ENCODE results near the gene NDUFB2.

Gene NDUFB2

DNA sequence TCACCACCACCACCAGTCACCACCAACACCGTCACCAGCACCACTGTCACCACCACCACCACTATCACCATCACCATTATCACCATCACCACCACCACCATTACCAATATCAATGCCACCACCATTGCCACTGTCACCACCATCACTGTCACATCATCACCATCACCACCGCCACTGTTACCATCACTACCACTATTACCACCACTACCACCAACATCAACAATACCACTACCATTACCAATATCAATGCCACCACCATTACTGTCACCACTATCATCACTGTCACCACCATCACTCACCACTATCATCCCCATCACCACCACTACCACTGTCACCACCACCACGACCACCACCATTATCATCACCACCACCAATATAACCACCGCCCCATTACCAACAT, 41.8 kb upstream of the NDUFB2 start:
- Histone ChIP-seq H3K27ac (ENCODE audit: low read depth, low read length) (no peak overlapping the region), H3K9me3 (ENCODE audit: control insufficient read depth, insufficient read depth, low read length) (no peaks in the 10 kb centered on the region), H3K36me3 (ENCODE audit: control insufficient read depth, low read length) (no peaks in the 10 kb centered on the region), H3K9me2 (replicated peaks; ENCODE audit: control insufficient read depth, low read length) (no peaks in the 10 kb centered on the region), H3K79me2 (ENCODE audit: control insufficient read depth, low read length) (no peaks in the 10 kb centered on the region), H4K20me1 (ENCODE audit: control insufficient read depth, insufficient read depth, low read depth, low read length) (no peaks in the 10 kb centered on the region), H3F3A (ENCODE audit: control insufficient read depth, insufficient read depth) (no peaks in the 10 kb centered on the region), H3K4me2 (ENCODE audit: low read length) (no peak overlapping the region), H3K4me1 (ENCODE audit: control insufficient read depth, low read length) (peaks cover 10% of the 10 kb centered on the region), H3K4me3 (ENCODE audit: low read length) (no peak overlapping the region), H3K27me3 (ENCODE audit: control insufficient read depth, low read length) (peaks cover 9% of the 10 kb centered on the region)
- no peak for TF ChIP-seq EZH2phosphoT487 (IDR thresholded peaks at IDR 0.05; ENCODE audit: borderline replicate concordance, low read length)
- TF ChIP-seq, protein P1, sequence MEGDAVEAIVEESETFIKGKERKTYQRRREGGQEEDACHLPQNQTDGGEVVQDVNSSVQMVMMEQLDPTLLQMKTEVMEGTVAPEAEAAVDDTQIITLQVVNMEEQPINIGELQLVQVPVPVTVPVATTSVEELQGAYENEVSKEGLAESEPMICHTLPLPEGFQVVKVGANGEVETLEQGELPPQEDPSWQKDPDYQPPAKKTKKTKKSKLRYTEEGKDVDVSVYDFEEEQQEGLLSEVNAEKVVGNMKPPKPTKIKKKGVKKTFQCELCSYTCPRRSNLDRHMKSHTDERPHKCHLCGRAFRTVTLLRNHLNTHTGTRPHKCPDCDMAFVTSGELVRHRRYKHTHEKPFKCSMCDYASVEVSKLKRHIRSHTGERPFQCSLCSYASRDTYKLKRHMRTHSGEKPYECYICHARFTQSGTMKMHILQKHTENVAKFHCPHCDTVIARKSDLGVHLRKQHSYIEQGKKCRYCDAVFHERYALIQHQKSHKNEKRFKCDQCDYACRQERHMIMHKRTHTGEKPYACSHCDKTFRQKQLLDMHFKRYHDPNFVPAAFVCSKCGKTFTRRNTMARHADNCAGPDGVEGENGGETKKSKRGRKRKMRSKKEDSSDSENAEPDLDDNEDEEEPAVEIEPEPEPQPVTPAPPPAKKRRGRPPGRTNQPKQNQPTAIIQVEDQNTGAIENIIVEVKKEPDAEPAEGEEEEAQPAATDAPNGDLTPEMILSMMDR (IDR thresholded peaks at IDR 0.05; ENCODE audit: low read depth, low read length, poor library complexity, severe bottlenecking), result no peak

DNA sequence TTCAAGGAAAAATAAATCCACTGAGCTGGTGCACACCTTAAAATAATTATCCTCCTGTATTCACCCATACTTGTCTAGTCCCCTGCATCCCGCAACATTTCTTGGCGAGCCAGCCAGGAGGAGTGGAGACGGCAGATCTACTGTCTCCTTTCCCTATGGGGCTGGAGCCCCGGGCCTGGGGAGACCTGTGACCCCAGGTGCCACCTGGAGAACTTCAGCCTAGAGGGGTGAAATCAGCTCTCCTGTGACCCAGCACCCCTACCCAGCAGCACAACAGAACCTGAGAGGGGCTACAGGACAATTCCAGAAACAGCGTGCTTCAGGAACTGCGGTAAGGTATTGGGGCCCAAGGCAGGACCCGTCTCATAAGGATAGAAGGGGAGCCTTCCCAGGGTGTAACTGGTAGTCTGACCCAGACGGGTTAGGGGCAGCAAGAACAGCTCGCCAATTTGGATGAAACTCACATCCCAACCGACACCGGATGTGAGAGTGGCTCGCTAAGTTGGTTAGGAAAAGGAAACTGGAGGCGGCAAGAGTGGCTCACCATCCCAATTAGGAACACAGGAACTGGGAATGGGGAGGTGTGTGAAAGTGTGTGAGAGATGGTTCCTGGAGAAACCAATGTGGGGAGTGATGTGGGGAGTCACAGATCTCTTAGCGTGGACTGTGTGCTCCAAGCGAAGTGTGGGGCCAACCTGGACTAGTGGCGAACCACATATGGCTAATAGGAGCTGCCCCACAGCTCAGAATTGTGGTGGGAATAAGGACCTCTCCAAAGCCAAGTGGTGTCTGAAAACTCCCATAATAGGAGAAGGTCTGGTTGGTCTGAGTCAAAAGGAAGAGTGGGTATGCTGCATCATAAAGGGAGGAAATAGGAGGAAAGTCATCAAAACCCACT, 40.7 kb upstream of the NDUFB2 start:
- no peaks in the 10 kb centered on the region for H3F3A ChIP-seq (ENCODE audit: control insufficient read depth, insufficient read depth)
- TF ChIP-seq, protein P1 (IDR thresholded peaks at IDR 0.05; ENCODE audit: low read depth, low read length, poor library complexity, severe bottlenecking), result no peak
- no peak for TF ChIP-seq EZH2phosphoT487 (IDR thresholded peaks at IDR 0.05; ENCODE audit: borderline replicate concordance, low read length)
- H4K20me1 ChIP-seq (ENCODE audit: control insufficient read depth, insufficient read depth, low read depth, low read length), result no peaks in the 10 kb centered on the region
- H3K4me2 ChIP-seq (ENCODE audit: low read length), result peak overlapping the region; percentile 54
- no peaks in the 10 kb centered on the region for H3K9me3 ChIP-seq (ENCODE audit: control insufficient read depth, insufficient read depth, low read length)
- no peaks in the 10 kb centered on the region for H3K9me2 ChIP-seq (replicated peaks; ENCODE audit: control insufficient read depth, low read length)
- H3K4me1 ChIP-seq (ENCODE audit: control insufficient read depth, low read length), result peaks cover 10% of the 10 kb centered on the region
- H3K27ac ChIP-seq (ENCODE audit: low read depth, low read length), result no peak overlapping the region
- H3K4me3 ChIP-seq (ENCODE audit: low read length), result peak overlapping the region; percentile 14; the same call in 1 of the 2 replicates
- no peaks in the 10 kb centered on the region for H3K36me3 ChIP-seq (ENCODE audit: control insufficient read depth, low read length)
- peaks cover 19% of the 10 kb centered on the region for H3K27me3 ChIP-seq (ENCODE audit: control insufficient read depth, low read length)
- no peaks in the 10 kb centered on the region for H3K79me2 ChIP-seq (ENCODE audit: control insufficient read depth, low read length)

DNA sequence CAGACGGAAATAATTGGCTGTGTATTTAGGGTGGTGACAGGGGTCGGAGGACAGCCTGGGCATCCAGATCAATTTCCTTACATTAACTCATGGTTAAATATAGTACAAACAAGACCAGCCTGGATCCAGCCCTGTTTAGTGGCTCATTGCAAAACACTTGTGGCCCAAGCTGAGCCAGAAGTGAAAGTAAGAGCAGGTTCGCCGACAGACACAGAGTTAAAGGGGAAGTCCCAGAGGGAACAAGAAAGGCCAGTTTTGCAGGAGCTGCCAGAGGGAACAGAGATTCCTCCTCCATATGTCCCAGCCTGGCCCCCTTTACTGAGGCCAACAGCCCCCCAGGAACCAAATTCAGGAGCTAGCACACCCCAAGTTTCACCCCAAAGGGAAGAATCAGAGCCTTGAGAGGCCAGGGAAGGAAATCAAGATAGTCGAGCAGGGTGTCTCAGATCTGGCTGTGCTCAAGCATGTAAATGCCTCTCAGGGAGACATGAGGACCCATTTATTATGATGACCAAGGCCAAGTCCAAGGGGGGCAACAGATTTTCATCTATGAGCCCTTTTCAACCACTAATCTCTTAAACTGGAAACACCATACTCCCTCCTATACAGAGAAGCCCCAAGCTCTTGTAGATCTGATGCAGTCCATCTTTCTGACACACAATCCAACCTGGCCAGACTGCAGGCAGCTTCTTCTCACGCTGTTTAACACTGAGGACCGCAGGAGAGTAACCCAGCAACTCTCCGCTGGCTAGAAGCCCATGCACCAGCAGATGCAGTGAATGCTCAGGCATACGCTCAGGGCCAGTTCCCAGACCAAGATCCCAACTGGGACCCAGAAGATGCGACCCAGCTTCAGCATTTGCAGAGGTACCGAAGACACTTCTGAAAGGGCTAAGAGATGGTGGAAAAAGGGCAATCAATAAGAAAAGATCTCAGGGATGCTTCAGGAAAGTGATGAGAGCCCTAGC, 39.7 kb upstream of the NDUFB2 start:
- H3K4me3 ChIP-seq (ENCODE audit: low read length), result peak overlapping the region; percentile 14
- H3K36me3 ChIP-seq (ENCODE audit: control insufficient read depth, low read length), result no peaks in the 10 kb centered on the region

More for the DNA sequence above, 39.7 kb upstream of the NDUFB2 start:
- peak overlapping the region; percentile 54 for H3K4me2 ChIP-seq (ENCODE audit: low read length)
- H3K79me2 ChIP-seq (ENCODE audit: control insufficient read depth, low read length), result no peaks in the 10 kb centered on the region
- H3K4me1 ChIP-seq (ENCODE audit: control insufficient read depth, low read length), result peaks cover 10% of the 10 kb centered on the region
- H3F3A ChIP-seq (ENCODE audit: control insufficient read depth, insufficient read depth), result no peaks in the 10 kb centered on the region
- H3K9me3 ChIP-seq (ENCODE audit: control insufficient read depth, insufficient read depth, low read length), result no peaks in the 10 kb centered on the region
- peaks cover 19% of the 10 kb centered on the region for H3K27me3 ChIP-seq (ENCODE audit: control insufficient read depth, low read length)
- TF ChIP-seq EZH2phosphoT487 (IDR thresholded peaks at IDR 0.05; ENCODE audit: borderline replicate concordance, low read length), result no peak
- TF ChIP-seq, protein P1 (IDR thresholded peaks at IDR 0.05; ENCODE audit: low read depth, low read length, poor library complexity, severe bottlenecking), result no peak
- no peak overlapping the region for H3K27ac ChIP-seq (ENCODE audit: low read depth, low read length)
- H4K20me1 ChIP-seq (ENCODE audit: control insufficient read depth, insufficient read depth, low read depth, low read length), result no peaks in the 10 kb centered on the region
- H3K9me2 ChIP-seq (replicated peaks; ENCODE audit: control insufficient read depth, low read length), result no peaks in the 10 kb centered on the region
